HCT116 (cell line): ENCODE measurements around the gene RIN1. TPM values are rescaled to one million over a fixed set of nuclear protein-coding genes. Genes with fewer than 3 reads are reported as not detected.

Experiments
- ATAC-seq: fragments of 200-7000 bp; cut with Tn5 transposase; 2 replicates; pipeline ENCODE4 v1.9.1; 2020; ENCODE audit warnings: mild to moderate bottlenecking, moderate library complexity
- BruUV-seq: library from RNA; stranded (reverse); fragments of 400-500 nt; replicated peaks from 2 replicates; lab custom pipeline; 2021; lab: Mats Ljungman, UMichigan
- CTCF ChIA-PET: fragments of 300-600 bp; sonication (Branson Sonifier 250); formaldehyde crosslinking; loops from one replicate; lab custom pipeline; 2021; ENCODE audit warnings: antibody characterized with exemption; lab: Charles Lee
- POLR2A ChIA-PET: fragments of 300-600, 350-600 bp; sonication (Branson Sonifier 250); formaldehyde crosslinking; loops from one replicate; lab custom pipeline; 2021; ENCODE audit warnings: antibody characterized with exemption; lab: Charles Lee
- RAD21 ChIA-PET, 2 experiments: fragments of 300-600 bp; sonication (Branson Sonifier 250); formaldehyde crosslinking; loops; one replicate each; lab custom pipeline; 2023; ENCODE audit warnings: low total read pairs in 2 of 2; ENCODE audit not compliant: uncharacterized antibody in 2 of 2, unreplicated experiment in 2 of 2, low non-redundant PET in 1 of 2; lab: Charles Lee
- DNase-seq: peaks from one replicate; pipeline ENCODE4 v3.0.0-alpha.2; 2010; ENCODE audit warnings: low read depth, low spot score
- H2AFZ ChIP-seq: fragments of 200-600 bp; shearing (Covaris generic), sonication (generic); 2 replicates; pipeline ENCODE4 v1.6.1; 2017; ENCODE audit warnings: low read depth, mixed run types, mixed read lengths, antibody characterized with exemption, low read length; ENCODE audit not compliant: poor library complexity, severe bottlenecking
- H3K27ac ChIP-seq: 2 replicates; pipeline ENCODE4 v1.5.1; 2012; ENCODE audit warnings: low read depth, low read length
- H3K27me3 ChIP-seq: fragments of 200-600 bp; sonication (generic); 2 replicates; pipeline ENCODE4 v1.6.1; 2016; ENCODE audit warnings: mixed run types, low read length, mixed read lengths; ENCODE audit not compliant: insufficient read depth
- H3K36me3 ChIP-seq, 2 experiments: fragments of 200-500 bp in 1 of 2; fragments of 200-600 bp in 1 of 2; sonication (Bioruptor generic) in 1 of 2; sonication (generic) in 1 of 2; 2 replicates each; pipeline versions ENCODE4 v1.5.1 to v1.6.1; 2014 to 2016; ENCODE audit warnings: low read length in 2 of 2, inconsistent platforms in 1 of 2, mixed read lengths in 1 of 2, mixed run types in 1 of 2; ENCODE audit not compliant: insufficient read depth in 2 of 2, control insufficient read depth in 1 of 2
- H3K4me1 ChIP-seq, 2 experiments: fragments of 200-600 bp in 1 of 2; sonication (generic) in 1 of 2; 2 replicates each; pipeline versions ENCODE4 v1.5.1 to v1.6.1; 2012 to 2017; ENCODE audit warnings: low read length in 2 of 2, inconsistent platforms in 1 of 2, mild to moderate bottlenecking in 1 of 2, mixed read lengths in 1 of 2, mixed run types in 1 of 2, moderate library complexity in 1 of 2; ENCODE audit not compliant: insufficient read depth in 2 of 2, control insufficient read depth in 1 of 2
- H3K4me2 ChIP-seq: fragments of 200-600 bp; sonication (generic); 2 replicates; pipeline ENCODE4 v1.6.1; 2017; ENCODE audit warnings: mixed run types, low read length, mixed read lengths
- H3K4me3 ChIP-seq, 2 experiments: fragments of 200-600 bp in 1 of 2; sonication (generic) in 1 of 2; replicated peaks in 1 of 2; 2 replicates each; pipeline ENCODE4 v1.5.1; 2011 to 2016; ENCODE audit warnings: low read length in 2 of 2, control low read depth in 1 of 2, low read depth in 1 of 2, mild to moderate bottlenecking in 1 of 2, mixed read lengths in 1 of 2, mixed run types in 1 of 2
- H3K79me2 ChIP-seq: fragments of 200-600 bp; sonication (generic); 2 replicates; pipeline ENCODE4 v1.6.1; 2017; ENCODE audit warnings: mild to moderate bottlenecking, mixed run types, low read length, moderate library complexity, mixed read lengths; ENCODE audit not compliant: insufficient read depth
- H3K9ac ChIP-seq: fragments of 200-600 bp; sonication (generic); 2 replicates; pipeline ENCODE4 v1.6.1; 2016; ENCODE audit warnings: low read length, mixed read lengths
- H3K9me2 ChIP-seq: fragments of 200-600 bp; sonication (generic), shearing (Covaris generic); 2 replicates; pipeline ENCODE4 v1.6.1; 2017; ENCODE audit warnings: mixed run types, mild to moderate bottlenecking, moderate library complexity; ENCODE audit not compliant: insufficient read depth
- H3K9me3 ChIP-seq, 2 experiments: fragments of 200-500 bp in 1 of 2; fragments of 200-600 bp in 1 of 2; sonication (Bioruptor generic) in 1 of 2; sonication (generic) in 1 of 2; 2 replicates each; pipeline ENCODE4 v1.6.1; 2014 to 2017; ENCODE audit warnings: low read length in 2 of 2, mixed read lengths in 2 of 2, inconsistent platforms in 1 of 2, low read depth in 1 of 2, mild to moderate bottlenecking in 1 of 2, mixed run types in 1 of 2, moderate library complexity in 1 of 2; ENCODE audit not compliant: control insufficient read depth in 1 of 2, insufficient read depth in 1 of 2
- H4K20me1 ChIP-seq: fragments of 200-600 bp; sonication (generic), shearing (Covaris generic); 2 replicates; pipeline ENCODE4 v1.6.1; 2017; ENCODE audit warnings: mixed run types, mild to moderate bottlenecking, moderate library complexity; ENCODE audit not compliant: insufficient read depth
- ELF1 ChIP-seq: IDR thresholded peaks from 2 replicates; pipeline ENCODE4 v1.6.1; 2012; ENCODE audit warnings: low read depth, borderline replicate concordance
- EZH2 ChIP-seq: fragments of 200-600 bp; sonication (generic); IDR thresholded peaks from 2 replicates; pipeline ENCODE4 v1.6.1; 2017; ENCODE audit warnings: antibody characterized with exemption, mixed run types
- POLR2AphosphoS5 ChIP-seq: IDR thresholded peaks from 2 replicates; pipeline ENCODE4 v1.6.1; 2011; ENCODE audit warnings: mild to moderate bottlenecking, low read depth, low read length, moderate library complexity
- RAD21 ChIP-seq: IDR thresholded peaks from 2 replicates; pipeline ENCODE4 v1.6.1; 2012; ENCODE audit warnings: low read depth, mild to moderate bottlenecking
- TCF7L2 ChIP-seq: IDR thresholded peaks from 2 replicates; pipeline ENCODE4 v1.7.0; 2011; ENCODE audit warnings: borderline replicate concordance, inconsistent platforms; ENCODE audit not compliant: insufficient read depth, insufficient read length; ENCODE audit errors: extremely low read depth
- YY1 ChIP-seq: IDR thresholded peaks from 2 replicates; pipeline ENCODE4 v1.6.1; 2011; ENCODE audit warnings: low read length, low read depth, moderate library complexity, mild to moderate bottlenecking; ENCODE audit not compliant: insufficient replicate concordance; ENCODE audit errors: extremely low read depth
- ZNF274 ChIP-seq: fragments of 200-500 bp; sonication (Bioruptor generic); IDR thresholded peaks from 2 replicates; pipeline ENCODE4 v1.6.1; 2014; ENCODE audit warnings: mild to moderate bottlenecking, low read depth, low read length, inconsistent platforms
- intact Hi-C: fragments of 100-400 bp; cut with micrococcal nuclease; formaldehyde crosslinking; loops from 2 replicates; pipeline ENCODE4 v1.10.0; 2022
- total RNA-seq: library from RNA; stranded (reverse); gene quantifications from one replicate; pipeline ENCODE4 v1.2.1, GENCODE V29; 2021; ENCODE audit not compliant: unreplicated experiment

Gene RIN1
- total RNA-seq, 1 experiment from 2014 or later, result 38.7 TPM

GRCh38 chr11:66327171-66328030, 8.8 kb downstream of the RIN1 start:
- Histone ChIP-seq H3K4me2 (peak overlapping the region; percentile 73), H3K79me2 (no peaks in the 10 kb centered on the region), H2AFZ (no peak overlapping the region), H3K9me3 (no peaks in the 10 kb centered on the region), H3K36me3 (peaks cover 0 to 5% of the 10 kb centered on the region in 2 experiments; a peak in 1 of 4 replicates), H3K27ac (peak overlapping the region; percentile 41; the same call in 1 of the 2 replicates), H3K4me1 (peaks cover 17 to 57% of the 10 kb centered on the region in 2 experiments), H3K9me2 (no peaks in the 10 kb centered on the region), H3K4me3 (no peak overlapping the region; a peak in 1 of 4 replicates), H3K9ac (peak overlapping the region; percentile 56), H3K27me3 (no peaks in the 10 kb centered on the region), H4K20me1 (no peaks in the 10 kb centered on the region)
- ChIA-PET POLR2A (interaction anchor here (1.4 kb wide), 1 partner anchor 15 kb away, joined by 4 read pairs; no protein-coding TSS in a partner anchor), CTCF (interaction anchor here (1.0 kb wide), 1 partner anchor 15 kb away, joined by 18 read pairs; no protein-coding TSS in a partner anchor), RAD21 (interaction anchor here in 1 of 2 experiments (0.8 kb wide), 1 partner anchor 15 kb away, joined by 5 read pairs; no protein-coding TSS in a partner anchor)
- BruUV-seq, result no TSS peak
- no peak for TF ChIP-seq RAD21
- no peak for TF ChIP-seq EZH2
- TF ChIP-seq POLR2AphosphoS5, result no peak
- TF ChIP-seq ZNF274, result no peak
- TF ChIP-seq ELF1, result no peak
- no peak for TF ChIP-seq TCF7L2
- no peak for TF ChIP-seq YY1
- no peak for DNase-seq
- intact Hi-C loops, result loop anchor here (1.0 kb wide), 1 partner anchor 15 kb away; no protein-coding TSS in a partner anchor
- peak; percentile 10 for ATAC-seq
